GM23248 (cell line): ENCODE data around the gene ABCG4. TPM values are rescaled to one million over a fixed set of nuclear protein-coding genes. Genes with fewer than 3 reads are reported as not detected.

ENCODE experiments used
- DNase-seq: peaks from one replicate; pipeline ENCODE4 v3.0.0-alpha.2; 2015
- H2AFZ ChIP-seq: fragments of 200-600 bp; sonication (generic); 2 replicates; pipeline ENCODE4 v1.6.1; 2016; ENCODE audit warnings: antibody characterized with exemption
- H3F3A ChIP-seq: fragments of 200-600 bp; sonication (generic); 2 replicates; pipeline ENCODE4 v1.6.1; 2016; ENCODE audit warnings: mild to moderate bottlenecking, antibody characterized with exemption, mixed run types; ENCODE audit not compliant: insufficient read depth
- H3K27ac ChIP-seq: fragments of 200-600 bp; sonication (generic); 2 replicates; pipeline ENCODE4 v1.5.1; 2016; ENCODE audit warnings: mild to moderate bottlenecking
- H3K27me3 ChIP-seq: fragments of 200-600 bp; sonication (generic); replicated peaks from 2 replicates; pipeline ENCODE4 v1.6.1; 2016; ENCODE audit warnings: mild to moderate bottlenecking; ENCODE audit not compliant: insufficient read depth
- H3K36me3 ChIP-seq: fragments of 200-600 bp; sonication (generic); 2 replicates; pipeline ENCODE4 v1.6.1; 2016; ENCODE audit warnings: low read depth, mild to moderate bottlenecking
- H3K4me1 ChIP-seq: fragments of 200-600 bp; sonication (generic); 2 replicates; pipeline ENCODE4 v1.6.1; 2016; ENCODE audit warnings: mild to moderate bottlenecking; ENCODE audit not compliant: insufficient read depth
- H3K4me2 ChIP-seq: fragments of 200-600 bp; sonication (generic); one replicate; pipeline ENCODE4 v1.6.1; 2016; ENCODE audit warnings: mild to moderate bottlenecking; ENCODE audit not compliant: unreplicated experiment
- H3K4me3 ChIP-seq: fragments of 200-600 bp; sonication (generic); 2 replicates; pipeline ENCODE4 v1.5.1; 2016; ENCODE audit warnings: mild to moderate bottlenecking
- H3K79me2 ChIP-seq: fragments of 200-600 bp; sonication (generic); 2 replicates; pipeline ENCODE4 v1.6.1; 2016; ENCODE audit warnings: mild to moderate bottlenecking; ENCODE audit not compliant: insufficient read depth
- H3K9ac ChIP-seq: fragments of 200-600 bp; sonication (generic); 2 replicates; pipeline ENCODE4 v1.6.1; 2016; ENCODE audit warnings: mild to moderate bottlenecking
- H3K9me2 ChIP-seq: fragments of 200-600 bp; sonication (generic); 2 replicates; pipeline ENCODE4 v1.6.1; 2016; ENCODE audit warnings: mixed run types, mild to moderate bottlenecking, moderate library complexity; ENCODE audit not compliant: insufficient read depth
- H3K9me3 ChIP-seq: fragments of 200-600 bp; sonication (generic); one replicate; pipeline ENCODE4 v1.6.1; 2017; ENCODE audit warnings: low read depth
- H4K20me1 ChIP-seq: fragments of 200-600 bp; sonication (generic); 2 replicates; pipeline ENCODE4 v1.6.0; 2016; ENCODE audit not compliant: insufficient read depth
- EZH2 ChIP-seq: fragments of 200-600 bp; sonication (generic); IDR thresholded peaks from 2 replicates; pipeline ENCODE4 v1.6.1; 2018; ENCODE audit warnings: antibody characterized with exemption, mild to moderate bottlenecking; ENCODE audit not compliant: insufficient read depth, poor library complexity, severe bottlenecking
- EZH2phosphoT487 ChIP-seq: fragments of 200-600 bp; sonication (generic); IDR thresholded peaks from 2 replicates; pipeline ENCODE4 v1.6.1; 2018; ENCODE audit warnings: antibody characterized with exemption, moderate library complexity, mild to moderate bottlenecking, low read depth; ENCODE audit not compliant: insufficient read depth
- WGBS, 2 experiments: methylation state at CpG; one replicate each; pipeline ENCODE4 v1.1.6; 2015 to 2017; ENCODE audit warnings: low lambda C conversion rate in 2 of 2, low coverage in 1 of 2; ENCODE audit errors: missing lambda C conversion rate in 2 of 2; 5-methylcytosine and 5-hydroxymethylcytosine counted together
- in situ Hi-C: fragments of 300-500 bp; cut with MboI; formaldehyde crosslinking; loops from 2 replicates; pipeline ENCODE4 v1.15.0; 2020
- polyA plus RNA-seq: library from polyadenylated mRNA; unstranded; fragments of >200 nt; fragmentation: Nextera tagmentation; extraction: Ambion mirVana; gene quantifications from 2 replicates; pipeline ENCODE4 v1.2.1, GENCODE V29; 2016
- total RNA-seq: library from RNA; depleted of rRNA; stranded (reverse); fragments of >200 nt; shearing (Covaris generic); gene quantifications from 2 replicates; pipeline ENCODE4 v1.2.3, GENCODE V29; 2014

ABCG4 gene
- total and polyA plus RNA-seq, 2 experiments from 2014 or later: 0.06 TPM; not detected in 1

DNA sequence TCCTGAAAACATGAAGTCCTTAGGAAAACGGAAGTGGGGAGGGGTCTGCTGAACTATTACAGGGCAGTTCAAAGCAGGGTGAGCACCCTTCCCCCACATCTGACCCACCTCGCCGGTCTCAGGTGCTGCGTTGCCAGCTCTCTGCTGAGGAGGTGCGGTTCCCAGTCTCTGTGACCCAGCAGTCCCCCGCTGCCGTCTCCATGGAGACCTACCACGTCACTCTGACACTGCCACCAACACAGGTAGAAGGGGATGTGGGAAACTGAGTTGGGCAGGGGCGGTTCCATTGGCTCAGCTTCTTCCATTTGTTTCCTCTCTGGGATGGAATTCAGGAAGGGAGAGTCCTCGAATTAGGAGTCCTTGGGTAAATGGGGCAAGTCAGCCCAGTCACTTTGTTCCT, 38.4 kb upstream of the ABCG4 start:
- H3F3A ChIP-seq: no peaks in the 10 kb centered on the region
- H3K79me2 ChIP-seq: peaks cover 36% of the 10 kb centered on the region
- H3K27me3 ChIP-seq: no peaks in the 10 kb centered on the region
- H4K20me1 ChIP-seq: no peaks in the 10 kb centered on the region
- no peak overlapping the region for H3K4me3 ChIP-seq
- peaks cover 17% of the 10 kb centered on the region for H3K4me1 ChIP-seq
- H3K9me3 ChIP-seq: no peaks in the 10 kb centered on the region
- in situ Hi-C loops: no loop called here
- no peak overlapping the region for H3K27ac ChIP-seq
- DNase-seq: no peak
- H3K9ac ChIP-seq: no peak overlapping the region
- TF ChIP-seq EZH2phosphoT487 (no peak), EZH2 (no peak)
- H3K4me2 ChIP-seq: no peak overlapping the region
- H2AFZ ChIP-seq: no peak overlapping the region
- no peaks in the 10 kb centered on the region; the same call in 1 of the 2 replicates for H3K36me3 ChIP-seq
- no peaks in the 10 kb centered on the region for H3K9me2 ChIP-seq
- 60 to 68% methylated on average over 10 of the region's 10 CpGs for WGBS, 2 experiments

DNA sequence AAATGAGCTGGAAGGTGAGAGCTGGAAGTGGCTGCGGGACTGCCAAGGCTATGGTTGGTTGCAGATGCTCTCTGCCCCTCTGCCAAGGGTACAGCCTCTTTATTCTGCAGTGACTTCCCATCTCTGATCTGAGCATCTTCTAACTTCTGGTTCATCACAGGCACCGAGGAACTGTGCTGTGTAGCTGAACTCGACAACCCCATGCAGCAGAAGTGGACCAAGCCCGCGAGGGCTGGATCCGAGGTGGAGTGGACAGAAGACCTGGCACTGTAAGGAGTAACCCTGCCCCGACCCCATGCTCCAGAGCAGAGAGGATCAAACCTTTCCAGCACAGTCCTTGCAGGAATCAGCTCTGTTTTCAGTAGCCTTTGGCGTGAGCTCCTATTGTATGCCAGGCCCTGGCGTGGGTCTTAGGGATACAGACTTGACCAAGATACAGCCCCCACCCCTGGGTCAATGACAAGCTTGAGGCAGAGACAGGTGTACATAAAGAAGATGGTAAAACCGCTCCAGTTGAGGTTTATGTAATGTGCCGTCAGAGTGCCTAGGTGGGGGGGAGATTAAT, 37.4 kb upstream of the ABCG4 start:
- in situ Hi-C loops: no loop called here
- no peak overlapping the region for H3K4me2 ChIP-seq
- no peaks in the 10 kb centered on the region; the same call in 1 of the 2 replicates for H3K36me3 ChIP-seq
- no peaks in the 10 kb centered on the region for H3K9me2 ChIP-seq
- H3K79me2 ChIP-seq: peaks cover 36% of the 10 kb centered on the region
- no peak overlapping the region for H2AFZ ChIP-seq
- TF ChIP-seq EZH2phosphoT487: no peak
- no peaks in the 10 kb centered on the region for H3K9me3 ChIP-seq
- H3K27me3 ChIP-seq: no peaks in the 10 kb centered on the region
- no peak overlapping the region for H3K27ac ChIP-seq
- WGBS, 2 experiments: 90 to 93% methylated on average over 11 of the region's 11 CpGs
- H3F3A ChIP-seq: no peaks in the 10 kb centered on the region
- peaks cover 15% of the 10 kb centered on the region for H3K4me1 ChIP-seq
- H3K9ac ChIP-seq: no peak overlapping the region
- no peak for DNase-seq
- H4K20me1 ChIP-seq: no peaks in the 10 kb centered on the region
- no peak overlapping the region for H3K4me3 ChIP-seq

GRCh38 chr11:119112314-119113020, 36.4 kb upstream of the ABCG4 start:
- Histone ChIP-seq H3K79me2 (peaks cover 30% of the 10 kb centered on the region), H3K4me1 (peaks cover 10% of the 10 kb centered on the region), H3F3A (no peaks in the 10 kb centered on the region), H3K4me2 (no peak overlapping the region), H3K27ac (no peak overlapping the region), H3K9me3 (no peaks in the 10 kb centered on the region), H3K9me2 (no peaks in the 10 kb centered on the region), H3K36me3 (no peaks in the 10 kb centered on the region; the same call in 1 of the 2 replicates), H3K9ac (no peak overlapping the region), H2AFZ (no peak overlapping the region), H3K27me3 (no peaks in the 10 kb centered on the region), H3K4me3 (no peak overlapping the region), H4K20me1 (no peaks in the 10 kb centered on the region)
- no peak for DNase-seq
- TF ChIP-seq EZH2 (no peak), EZH2phosphoT487 (no peak)
- WGBS, 2 experiments: 86 to 90% methylated on average over 12 of the region's 12 CpGs
- in situ Hi-C loops: no loop called here

GRCh38 chr11:119113716-119114115, 35.1 kb upstream of the ABCG4 start:
- in situ Hi-C loops: no loop called here

More at GRCh38 chr11:119113716-119114115, 35.1 kb upstream of the ABCG4 start:
- H2AFZ ChIP-seq: no peak overlapping the region
- no peak for TF ChIP-seq EZH2
- H3K9me3 ChIP-seq: no peaks in the 10 kb centered on the region
- no peak overlapping the region for H3K27ac ChIP-seq
- H3F3A ChIP-seq: peaks cover 6% of the 10 kb centered on the region
- 94 to 95% methylated on average over 9 of the region's 9 CpGs for WGBS, 2 experiments
- no peaks in the 10 kb centered on the region for H3K9me2 ChIP-seq
- H3K9ac ChIP-seq: no peak overlapping the region
- no peaks in the 10 kb centered on the region; the same call in 1 of the 2 replicates for H3K36me3 ChIP-seq
- no peaks in the 10 kb centered on the region for H4K20me1 ChIP-seq
- peaks cover 18% of the 10 kb centered on the region for H3K79me2 ChIP-seq
- no peak overlapping the region for H3K4me3 ChIP-seq
- H3K27me3 ChIP-seq: no peaks in the 10 kb centered on the region
- no peak overlapping the region for H3K4me2 ChIP-seq
- no peak for DNase-seq
- H3K4me1 ChIP-seq: peaks cover 4% of the 10 kb centered on the region
